Lower lobe of right lung (tissue), 2 donors: ENCODE measurements around the gene RPS23. TPM values are rescaled to one million over a fixed set of nuclear protein-coding genes. Genes with fewer than 3 reads are reported as not detected.

Experiments used
- ATAC-seq, 2 donors: fragments of 200-7000 bp; cut with Tn5 transposase; one replicate each; pipeline ENCODE4 v1.9.1; 2020 to 2022; ENCODE audit warnings: mild to moderate bottlenecking in 2 of 2, moderate library complexity in 2 of 2
- DNase-seq: peaks from one replicate; pipeline ENCODE4 v3.0.0-alpha.2; 2020
- H3K27ac ChIP-seq: fragments of 200-600 bp; one replicate; pipeline ENCODE4 v1.8.0; 2022
- H3K27me3 ChIP-seq: fragments of 200-600 bp; one replicate; pipeline ENCODE4 v1.8.0; 2022; ENCODE audit warnings: low read depth
- H3K36me3 ChIP-seq: fragments of 200-600 bp; one replicate; pipeline ENCODE4 v1.8.0; 2022; ENCODE audit warnings: mild to moderate bottlenecking
- H3K4me1 ChIP-seq: fragments of 200-600 bp; one replicate; pipeline ENCODE4 v1.8.0; 2022
- H3K4me3 ChIP-seq: fragments of 200-600 bp; one replicate; pipeline ENCODE4 v1.8.0; 2022; ENCODE audit warnings: mild to moderate bottlenecking
- H3K9me3 ChIP-seq: fragments of 200-600 bp; one replicate; pipeline ENCODE4 v1.8.0; 2022
- intact Hi-C: fragments of 100-400 bp; cut with DNase I; formaldehyde crosslinking; loops from one replicate; pipeline ENCODE4 v1.11.0; 2022
- total RNA-seq: library from RNA; stranded (reverse); fragmentation: NEBNext Ultra II Directional; extraction: Animal tissue kit (Norgen Biotek cat#: 25700); gene quantifications from one replicate; pipeline ENCODE4 v1.2.1, GENCODE V29; 2021
- TF ChIP-seq, protein P1 (sequence below): fragments of 200-600 bp; IDR thresholded peaks from one replicate; pipeline ENCODE4 v1.8.0; 2022; ENCODE audit warnings: antibody characterized with exemption, mild to moderate bottlenecking
- donor health status: DM: no; HTN: yes; CAD: no; lungs with severe emphysema.

Gene RPS23
- total RNA-seq, 1 donor from 2014 or later, result 1,400 TPM

- intact Hi-C loops, result no loop called here
- TF ChIP-seq, protein P1, sequence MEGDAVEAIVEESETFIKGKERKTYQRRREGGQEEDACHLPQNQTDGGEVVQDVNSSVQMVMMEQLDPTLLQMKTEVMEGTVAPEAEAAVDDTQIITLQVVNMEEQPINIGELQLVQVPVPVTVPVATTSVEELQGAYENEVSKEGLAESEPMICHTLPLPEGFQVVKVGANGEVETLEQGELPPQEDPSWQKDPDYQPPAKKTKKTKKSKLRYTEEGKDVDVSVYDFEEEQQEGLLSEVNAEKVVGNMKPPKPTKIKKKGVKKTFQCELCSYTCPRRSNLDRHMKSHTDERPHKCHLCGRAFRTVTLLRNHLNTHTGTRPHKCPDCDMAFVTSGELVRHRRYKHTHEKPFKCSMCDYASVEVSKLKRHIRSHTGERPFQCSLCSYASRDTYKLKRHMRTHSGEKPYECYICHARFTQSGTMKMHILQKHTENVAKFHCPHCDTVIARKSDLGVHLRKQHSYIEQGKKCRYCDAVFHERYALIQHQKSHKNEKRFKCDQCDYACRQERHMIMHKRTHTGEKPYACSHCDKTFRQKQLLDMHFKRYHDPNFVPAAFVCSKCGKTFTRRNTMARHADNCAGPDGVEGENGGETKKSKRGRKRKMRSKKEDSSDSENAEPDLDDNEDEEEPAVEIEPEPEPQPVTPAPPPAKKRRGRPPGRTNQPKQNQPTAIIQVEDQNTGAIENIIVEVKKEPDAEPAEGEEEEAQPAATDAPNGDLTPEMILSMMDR, result no peak
- Histone ChIP-seq H3K4me3 (no peak overlapping the region), H3K4me1 (no peaks in the 10 kb centered on the region), H3K9me3 (no peaks in the 10 kb centered on the region), H3K27me3 (no peaks in the 10 kb centered on the region), H3K27ac (no peak overlapping the region), H3K36me3 (no peaks in the 10 kb centered on the region)
- no peak for ATAC-seq
- no peak for DNase-seq
Observed at GRCh38 chr5:82319651-82320376, 41.7 kb upstream of the RPS23 start.

DNA sequence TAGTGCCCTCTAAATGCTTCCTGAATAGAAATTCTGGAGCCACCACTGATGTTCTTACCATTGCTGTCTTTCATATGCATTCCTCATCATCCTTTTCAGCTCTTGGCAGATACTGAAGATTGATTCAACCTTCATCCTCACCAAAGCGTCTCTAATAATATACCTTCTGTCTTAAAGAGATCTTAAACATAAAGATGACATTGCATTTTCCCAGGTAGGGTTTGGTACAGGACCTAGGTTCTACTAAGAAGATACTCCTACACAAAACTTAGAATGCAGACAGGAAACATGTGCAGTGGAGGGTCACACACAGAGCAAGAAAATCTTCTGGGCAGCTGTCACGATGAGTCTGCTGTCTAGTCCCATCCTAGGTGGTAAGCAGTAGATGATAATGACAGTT, 41.0 kb upstream of the RPS23 start:
- Histone ChIP-seq H3K27me3 (no peaks in the 10 kb centered on the region), H3K4me3 (no peak overlapping the region), H3K36me3 (no peaks in the 10 kb centered on the region), H3K27ac (no peak overlapping the region), H3K9me3 (no peaks in the 10 kb centered on the region), H3K4me1 (no peaks in the 10 kb centered on the region)
- ATAC-seq (no peak), DNase-seq (no peak)
- TF ChIP-seq, protein P1, result no peak
- intact Hi-C loops, result no loop called here

- TF ChIP-seq, protein P1, result no peak
- Histone ChIP-seq H3K4me3 (no peak overlapping the region), H3K9me3 (no peaks in the 10 kb centered on the region), H3K36me3 (no peaks in the 10 kb centered on the region), H3K27me3 (no peaks in the 10 kb centered on the region), H3K4me1 (peaks cover 15% of the 10 kb centered on the region), H3K27ac (no peak overlapping the region)
- ATAC-seq, result no peak
- intact Hi-C loops, result no loop called here
- DNase-seq, result no peak
Observed at GRCh38 chr5:82314964-82315758, 37.0 kb upstream of the RPS23 start.

- peak; percentile 17 to 61 for ATAC-seq
- intact Hi-C loops, result no loop called here
- H3K4me1 ChIP-seq, result peaks cover 15% of the 10 kb centered on the region
- no peak overlapping the region for H3K27ac ChIP-seq
- DNase-seq, result no peak
- H3K27me3 ChIP-seq, result no peaks in the 10 kb centered on the region
- TF ChIP-seq, protein P1, result no peak
- H3K36me3 ChIP-seq, result no peaks in the 10 kb centered on the region
- H3K9me3 ChIP-seq, result no peaks in the 10 kb centered on the region
- no peak overlapping the region for H3K4me3 ChIP-seq
Observed at GRCh38 chr5:82313016-82313415, 34.9 kb upstream of the RPS23 start.

GRCh38 chr5:82312373-82312856, 34.3 kb upstream of the RPS23 start:
- peak; percentile 59 to 84 for ATAC-seq
- no peak for DNase-seq
- H3K4me3 ChIP-seq, result no peak overlapping the region

More at GRCh38 chr5:82312373-82312856, 34.3 kb upstream of the RPS23 start:
- no peak overlapping the region for H3K27ac ChIP-seq
- H3K36me3 ChIP-seq, result no peaks in the 10 kb centered on the region
- H3K27me3 ChIP-seq, result no peaks in the 10 kb centered on the region
- intact Hi-C loops, result no loop called here
- H3K9me3 ChIP-seq, result no peaks in the 10 kb centered on the region
- TF ChIP-seq, protein P1, result peak; percentile 76
- H3K4me1 ChIP-seq, result peaks cover 15% of the 10 kb centered on the region
